NCI-H1417 treated with DMSO at 0.1 percent for 48 hours (cell line): ENCODE results near the gene FBP1.
"Not testable (repeated sequence)": the region's sequence is repeated elsewhere in the genome, so short reads cannot be mapped to it uniquely, and the experiment has no call there.

ENCODE experiments used
- DNase-seq: peaks from one replicate; lab custom pipeline; 2025; lab: John Stamatoyannopoulos, UW

Gene FBP1

DNA sequence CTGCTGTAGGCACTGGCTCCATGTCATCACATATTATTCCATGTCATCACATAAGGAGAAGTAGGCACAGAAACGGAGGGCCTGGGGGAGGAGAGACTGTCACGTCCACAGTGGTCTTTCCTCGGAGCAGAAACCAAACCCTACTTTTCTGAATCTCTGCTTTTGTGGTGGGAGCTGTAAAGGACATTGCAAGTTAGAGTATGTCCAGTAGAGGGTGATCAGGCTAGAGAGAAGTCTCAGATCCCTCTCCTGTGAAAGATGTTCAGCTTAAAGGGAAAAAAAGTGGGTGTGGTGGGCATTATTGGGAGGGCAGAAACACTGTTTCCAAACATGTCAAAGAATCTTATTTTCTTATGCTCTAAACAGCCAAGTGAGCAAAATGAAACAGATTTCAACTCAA, 26.3 kb downstream of the FBP1 start:
- DNase-seq, result no peak

DNA sequence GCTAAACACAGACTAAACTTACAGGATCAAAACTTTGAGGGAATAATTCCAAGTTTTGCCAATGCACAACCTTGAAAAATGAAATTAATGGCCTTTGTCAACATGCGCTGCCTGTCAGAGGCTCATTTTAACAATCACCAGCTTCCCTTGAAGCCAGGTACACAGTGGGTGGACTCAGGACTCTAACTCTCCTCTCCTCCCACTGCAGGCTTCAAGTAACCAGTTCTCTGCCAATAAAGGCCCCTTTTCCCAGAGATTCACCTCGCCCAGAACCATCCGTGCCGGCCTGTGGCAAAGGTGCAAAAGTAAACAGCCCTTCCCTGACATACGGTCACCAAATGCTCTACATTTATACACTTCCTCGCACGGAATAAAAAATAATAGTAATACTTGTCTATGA, 27.2 kb downstream of the FBP1 start:
- no peak for DNase-seq

DNA sequence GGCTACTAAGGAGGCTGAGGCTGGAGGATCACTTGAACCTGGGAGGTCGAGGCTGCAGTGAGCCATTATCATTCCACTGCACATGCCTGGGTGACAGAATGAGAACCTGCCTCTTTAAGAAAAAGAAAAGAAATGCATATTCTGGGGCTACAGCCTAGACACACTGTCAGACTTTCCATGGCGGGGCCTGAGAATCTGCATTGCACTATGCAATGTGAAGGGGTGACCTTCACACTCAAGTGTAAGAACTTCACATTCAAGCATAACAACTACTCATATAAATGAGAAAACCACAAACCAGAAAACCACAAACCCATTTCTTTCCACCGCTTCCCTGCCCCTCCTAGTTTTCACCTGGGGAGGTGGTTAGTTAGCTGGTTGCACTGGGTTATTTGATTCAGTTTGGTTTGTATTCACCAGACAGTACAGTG, 27.7 kb downstream of the FBP1 start:
- no peak for DNase-seq

DNA sequence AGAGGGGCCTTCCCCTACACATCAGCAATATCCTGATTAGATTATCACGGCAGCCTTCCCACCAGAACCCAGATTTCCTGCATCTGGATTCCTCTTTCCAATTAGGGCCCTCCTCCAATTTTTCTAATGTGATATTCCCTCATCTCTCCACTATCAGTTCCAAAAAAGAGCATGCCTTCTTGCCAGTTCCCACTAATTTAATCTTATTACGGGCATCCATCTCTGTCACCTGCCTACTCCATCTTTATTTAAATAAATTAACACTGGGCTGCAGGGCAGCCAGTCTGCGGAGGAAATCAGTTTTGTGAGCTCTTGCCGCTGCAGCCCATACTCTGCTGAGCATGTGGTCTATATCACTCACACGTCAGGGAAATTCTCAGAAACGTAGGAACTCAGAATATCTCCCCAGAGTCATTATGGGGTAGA, 29.1 kb downstream of the FBP1 start:
- no peak for DNase-seq

DNA sequence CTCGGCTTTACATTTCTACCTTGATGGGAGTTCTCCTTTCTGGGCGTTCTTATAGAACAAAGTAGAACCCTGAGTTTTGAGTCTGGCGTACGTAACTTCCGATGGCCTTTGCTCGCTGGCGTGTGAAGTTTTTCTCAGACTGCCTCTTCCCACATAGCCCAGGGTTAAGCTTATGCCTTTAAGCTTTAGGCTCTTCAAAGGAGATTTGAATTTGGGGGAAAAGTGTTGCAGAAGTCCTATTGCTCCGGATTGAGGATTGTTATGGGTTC, 32.0 kb downstream of the FBP1 start:
- DNase-seq, result no peak

DNA sequence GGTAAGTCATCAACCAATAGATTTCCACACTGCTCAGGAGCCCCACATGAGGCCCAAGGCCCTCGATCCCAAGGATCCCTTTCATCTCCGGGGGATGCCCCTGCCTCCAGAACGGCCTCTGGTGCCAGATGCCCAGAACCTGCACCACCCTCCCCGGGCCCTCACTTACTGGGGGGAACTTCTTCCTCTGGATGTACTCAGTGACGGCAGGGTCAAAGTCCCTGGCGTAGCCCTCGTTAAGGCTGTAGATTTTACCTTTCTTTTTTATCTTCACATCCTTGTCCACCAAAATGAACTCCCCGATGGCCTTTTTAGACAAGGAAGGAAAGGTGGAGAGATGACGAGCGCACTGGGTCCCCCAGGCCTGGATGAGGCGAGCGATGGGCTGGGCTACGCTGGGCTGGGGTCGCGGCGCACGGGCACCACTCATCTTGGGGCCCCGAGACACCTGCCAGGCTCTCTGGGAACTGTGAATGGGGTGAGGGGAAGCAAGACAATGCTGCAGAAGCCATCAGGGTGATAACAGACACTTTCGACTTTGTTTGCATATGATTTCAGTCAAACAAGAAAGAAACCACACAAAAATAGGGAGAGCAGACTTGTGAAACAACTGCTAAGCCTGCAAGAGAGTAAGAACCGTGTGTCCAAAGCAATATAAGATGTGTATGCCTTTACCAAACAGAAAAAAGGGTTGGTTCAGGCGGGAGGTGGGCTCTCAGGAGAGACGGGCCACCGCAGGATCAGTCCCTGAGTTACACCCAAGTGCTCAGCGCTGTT, 32.5 kb downstream of the FBP1 start:
- no peak for DNase-seq

DNA sequence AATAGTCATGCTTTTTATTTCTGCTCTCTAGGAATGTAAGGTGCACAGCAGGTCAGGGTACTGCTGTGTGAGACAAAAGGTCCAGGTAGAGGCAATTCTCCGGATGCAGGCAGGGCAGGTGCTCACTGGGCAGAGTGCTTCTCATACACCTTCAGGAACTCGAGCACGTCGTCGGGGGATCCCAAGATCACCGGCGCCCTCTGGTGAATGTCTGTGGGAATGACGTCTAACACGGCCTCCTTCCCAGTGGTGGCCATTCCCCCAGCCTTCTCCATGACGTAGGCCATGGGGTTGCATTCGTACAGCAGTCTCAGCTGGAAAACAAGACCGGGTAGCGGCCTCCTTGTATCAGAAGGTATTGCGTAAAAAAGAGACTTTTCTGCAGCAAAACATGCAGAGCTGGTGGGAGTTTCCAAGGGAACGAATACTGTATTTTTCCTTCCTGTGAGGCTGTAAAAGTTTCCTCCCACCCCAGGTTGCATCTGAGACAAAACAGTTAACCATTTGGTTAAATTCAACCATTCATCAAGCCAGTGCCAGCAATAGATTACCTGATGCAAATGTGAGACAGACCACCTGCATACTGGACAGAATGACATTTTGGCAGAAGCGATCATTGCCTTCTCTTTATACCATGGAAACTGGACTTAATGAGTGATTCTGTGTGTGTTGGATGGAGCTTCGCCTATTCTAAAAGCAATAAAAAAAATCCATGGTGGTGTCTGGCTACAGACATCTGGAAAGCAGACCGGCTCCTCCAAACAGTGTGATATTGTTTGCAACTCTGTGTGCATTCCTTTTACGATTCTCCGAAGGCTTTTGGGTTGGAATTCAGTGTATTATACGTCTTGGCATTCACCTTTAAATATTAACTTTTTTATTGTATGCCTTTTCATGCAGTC, 35.8 kb downstream of the FBP1 start:
- DNase-seq, result no peak

DNA sequence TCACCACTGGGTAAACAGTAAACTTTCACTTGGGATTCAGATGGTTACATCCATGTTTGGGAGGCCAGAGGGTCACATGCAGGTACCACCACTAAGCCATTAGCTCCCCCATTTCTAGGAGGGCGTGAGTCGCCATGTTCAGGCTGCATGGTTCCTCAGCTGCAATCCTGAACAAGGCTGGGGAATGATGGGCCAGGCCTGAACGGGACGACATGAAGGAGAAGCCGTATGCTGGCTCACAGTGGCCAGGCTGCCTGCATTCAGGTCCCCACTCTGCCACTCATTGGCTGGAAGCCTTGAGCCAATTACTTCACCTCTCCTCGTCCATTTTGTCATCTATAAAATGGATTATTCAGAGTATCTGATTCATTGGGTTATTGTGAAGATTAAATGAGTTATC, 36.7 kb downstream of the FBP1 start:
- no peak for DNase-seq

DNA sequence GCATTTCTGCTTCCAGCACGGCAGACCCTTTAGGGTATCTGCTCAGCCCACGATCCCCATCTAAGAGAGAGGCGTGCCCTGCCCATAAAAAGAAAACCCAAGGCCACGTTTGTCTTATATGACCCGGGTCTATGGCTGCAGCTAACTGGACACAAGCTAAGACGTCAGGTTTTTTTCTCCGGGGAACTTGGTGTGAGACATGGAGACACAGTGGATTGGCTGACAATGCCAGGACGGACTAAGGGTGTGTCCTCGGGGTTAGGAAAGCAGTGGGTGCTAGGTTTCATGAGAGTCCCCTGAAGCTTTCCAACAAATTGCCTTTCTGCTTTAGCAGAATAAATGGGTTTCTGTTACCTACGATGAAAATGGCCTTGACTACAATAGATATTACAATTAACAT, 38.6 kb downstream of the FBP1 start:
- DNase-seq, result no peak

DNA sequence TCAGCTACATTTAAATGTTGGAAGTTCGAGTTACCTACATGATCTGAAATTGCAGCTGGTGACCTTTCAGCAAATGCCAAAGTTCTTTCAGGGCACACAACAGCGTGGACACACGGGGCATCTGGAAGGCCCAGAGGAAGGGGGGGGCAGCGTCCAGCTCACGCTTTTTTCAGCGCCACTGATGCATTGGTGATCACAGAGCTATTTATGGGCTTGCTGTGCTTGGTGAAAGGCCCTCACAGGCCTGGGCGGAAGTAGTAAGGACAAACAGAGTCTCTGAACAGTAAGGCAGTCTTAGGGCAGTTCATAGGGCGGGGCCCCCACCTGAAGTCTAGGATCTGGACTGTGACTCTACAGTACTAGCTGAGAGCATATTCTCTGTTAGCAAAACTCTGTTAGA, 39.1 kb downstream of the FBP1 start:
- no peak for DNase-seq

DNA sequence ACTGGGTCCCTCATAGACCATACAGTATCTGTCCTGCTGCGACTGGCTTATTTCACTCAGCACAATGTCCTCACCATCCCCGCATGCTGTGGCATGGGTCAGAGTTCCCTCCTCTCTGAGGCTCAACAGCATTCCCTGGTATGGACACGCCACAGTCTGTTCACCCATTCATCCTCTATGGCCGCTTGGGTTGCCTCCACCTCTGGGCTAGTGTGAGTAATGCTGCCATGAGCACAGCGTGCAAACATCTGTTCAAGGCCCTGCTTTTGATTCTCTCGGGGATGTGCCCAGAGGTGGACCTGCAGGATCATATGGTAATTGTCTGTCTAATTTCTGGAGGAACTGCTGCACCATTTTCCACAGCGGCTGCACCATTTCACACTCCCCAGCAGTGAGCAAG, 40.2 kb downstream of the FBP1 start:
- no peak for DNase-seq

DNA sequence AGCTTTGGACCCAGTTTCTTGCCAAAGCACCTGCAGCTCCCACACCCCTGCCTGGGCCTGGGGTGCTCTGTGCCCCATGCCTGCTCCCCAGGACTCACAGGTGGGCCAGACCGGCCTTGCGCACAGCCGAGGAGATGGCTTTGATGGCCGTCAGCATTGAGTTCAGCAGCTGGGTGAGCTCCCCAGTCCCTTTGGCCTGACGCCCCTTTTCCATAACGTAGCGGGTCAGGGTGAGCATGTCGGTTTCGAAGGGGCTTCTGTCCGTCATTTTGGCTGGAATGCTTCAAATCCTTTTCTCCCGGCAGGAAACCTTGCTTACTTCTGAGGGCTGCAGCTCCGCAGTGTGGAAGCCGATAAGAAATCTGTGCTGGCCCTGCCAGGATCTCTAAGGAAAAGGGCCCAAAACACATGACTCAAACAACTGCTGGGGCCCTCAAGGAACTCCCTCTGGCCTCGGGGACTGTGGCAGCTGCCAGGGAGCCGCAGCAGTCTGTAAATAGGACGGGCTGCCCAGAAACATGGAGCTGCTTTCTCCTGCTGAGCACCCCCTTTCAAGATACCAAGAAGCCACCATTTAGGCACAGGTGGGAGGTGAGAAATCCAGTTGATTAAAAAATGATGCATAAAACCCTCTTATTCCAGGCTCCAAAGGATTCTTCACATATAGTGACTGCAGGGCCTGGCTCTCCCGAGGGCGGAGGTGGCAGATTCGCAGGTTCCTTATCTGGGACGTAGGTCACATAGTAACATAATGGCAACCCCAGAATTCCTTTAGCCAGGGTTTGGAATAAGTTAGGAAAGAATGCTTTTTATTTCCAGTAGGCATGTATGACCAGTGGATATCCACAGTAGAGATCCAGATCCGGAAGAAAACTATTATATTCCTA, 45.6 kb downstream of the FBP1 start, which contains the start of gene FBP2:
Gene FBP2, minus strand, starts transcription at position 366 of the 887 bp plus-strand sequence. Its CDS starts 98 bp downstream, at position 268.
- no peak for DNase-seq

DNA sequence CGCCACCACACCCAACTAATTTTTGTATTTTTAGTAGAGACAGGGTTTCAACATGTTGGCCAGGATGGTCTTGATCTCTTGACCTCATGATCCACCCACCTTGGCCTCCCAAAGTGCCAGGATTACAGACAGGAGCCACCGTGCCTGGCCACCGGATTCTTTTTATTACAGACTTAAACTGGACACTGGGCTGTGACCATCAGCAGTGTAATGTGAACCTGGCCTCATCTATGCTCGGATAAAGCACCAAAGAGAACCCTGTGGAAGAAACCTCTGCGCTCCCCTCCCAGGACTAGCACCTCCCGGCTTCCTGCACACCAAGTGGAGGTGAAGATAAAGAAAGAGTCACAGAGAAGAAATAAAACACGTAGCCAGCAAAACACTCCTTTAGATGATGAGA, 46.6 kb downstream of the FBP1 start:
- not testable (repeated sequence) for DNase-seq

DNA sequence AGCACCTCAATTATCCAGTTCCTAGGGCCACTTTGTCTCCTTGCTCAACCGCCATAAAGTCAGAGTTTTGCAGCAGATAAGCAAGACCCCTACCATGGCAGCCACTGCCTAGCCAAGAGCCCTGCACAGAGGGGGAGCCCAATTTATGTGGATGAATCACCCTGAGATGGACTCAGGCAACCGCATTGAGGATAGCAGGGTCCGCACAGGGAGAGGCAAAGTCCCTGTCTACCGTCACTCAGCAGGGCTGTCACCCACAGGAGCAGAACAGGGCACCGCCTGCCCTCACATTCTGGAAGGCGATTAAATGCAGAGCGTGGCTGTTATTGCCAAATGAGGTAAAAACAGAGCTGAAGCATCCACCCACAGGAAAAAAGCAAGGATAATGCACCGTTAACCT, 47.4 kb downstream of the FBP1 start:
- DNase-seq, result no peak

DNA sequence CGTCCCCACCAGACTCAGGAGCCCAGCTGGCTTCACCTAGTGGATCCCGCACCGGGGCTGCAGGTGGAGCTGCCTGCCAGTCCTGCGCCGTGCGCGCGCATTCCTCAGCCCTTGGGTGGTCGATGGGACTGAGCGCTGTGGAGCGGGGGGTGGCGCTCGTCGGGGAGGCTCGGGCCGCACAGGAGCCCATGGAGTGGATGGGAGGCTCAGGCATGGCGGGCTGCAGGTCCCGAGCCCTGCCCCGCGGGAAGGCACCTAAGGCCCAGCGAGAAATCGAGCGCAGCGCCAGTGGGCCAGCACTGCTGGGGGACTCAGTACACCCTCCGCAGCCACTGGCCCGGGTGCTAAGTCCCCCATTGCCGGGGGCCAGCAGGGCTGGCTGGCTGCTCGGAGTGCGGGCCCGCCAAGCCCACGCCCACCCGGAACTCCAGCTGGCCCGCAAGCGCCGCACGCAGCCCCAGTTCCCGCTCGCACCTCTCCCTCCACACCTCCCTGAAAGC, 48.2 kb downstream of the FBP1 start:
- DNase-seq, result not testable (repeated sequence)

DNA sequence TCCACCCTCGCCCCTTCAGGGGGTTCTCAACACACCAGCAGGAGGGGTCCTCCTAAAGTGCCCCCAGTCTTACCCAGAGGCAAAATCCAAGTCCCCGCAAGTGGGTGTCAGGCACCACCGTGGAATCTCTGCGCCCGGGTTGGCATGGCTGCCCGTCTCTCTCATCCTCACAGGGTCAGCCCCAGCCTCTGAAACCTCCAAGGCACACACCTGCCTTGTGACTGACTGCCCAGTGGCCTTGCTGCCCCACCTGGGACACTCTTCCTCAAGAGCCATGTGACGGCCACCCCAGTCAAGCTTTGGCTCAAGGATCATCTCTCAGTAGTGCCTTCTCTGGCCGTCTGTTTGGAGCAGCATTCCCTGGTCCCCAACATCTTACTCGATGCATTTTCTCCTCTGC, 50.6 kb downstream of the FBP1 start:
- DNase-seq, result no peak

DNA sequence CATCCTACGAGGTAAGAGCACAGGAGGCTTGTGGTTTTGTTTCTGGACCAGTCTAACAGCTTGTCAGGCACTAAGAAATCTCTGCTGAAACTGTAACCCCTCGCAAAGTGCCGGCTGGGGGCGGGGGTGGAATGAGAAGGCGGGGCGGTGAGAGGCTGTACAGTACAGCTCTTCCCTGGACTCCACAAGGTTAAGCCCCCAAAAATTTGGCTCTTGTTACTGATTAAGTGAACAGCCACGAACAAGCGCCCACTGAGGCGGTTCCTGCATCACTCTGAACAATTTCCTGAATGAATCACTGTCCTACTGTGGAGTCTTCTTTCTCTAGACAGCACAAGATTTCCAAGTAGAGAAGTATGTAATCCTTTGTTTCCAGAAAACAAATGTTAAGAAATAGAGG, 52.5 kb downstream of the FBP1 start:
- DNase-seq, result no peak

DNA sequence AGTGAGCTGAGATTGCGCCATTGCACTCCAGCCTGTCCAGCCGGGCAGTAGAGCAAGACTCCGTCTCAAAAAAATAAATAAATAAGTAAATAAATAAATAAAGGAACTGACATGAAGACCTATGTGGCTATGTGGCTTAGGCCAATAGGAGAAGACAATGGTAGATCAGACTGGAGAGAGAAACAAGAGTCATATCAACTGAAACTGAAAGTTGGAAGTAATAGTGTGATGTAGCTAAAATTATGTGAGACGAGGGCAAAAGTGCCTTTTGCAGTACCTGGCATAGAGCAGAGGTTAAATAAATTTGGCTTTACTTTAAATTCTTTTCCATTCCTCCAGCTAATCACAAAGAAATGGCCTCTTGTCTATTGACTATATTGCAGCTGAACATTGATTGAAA, 53.0 kb downstream of the FBP1 start:
- no peak for DNase-seq

DNA sequence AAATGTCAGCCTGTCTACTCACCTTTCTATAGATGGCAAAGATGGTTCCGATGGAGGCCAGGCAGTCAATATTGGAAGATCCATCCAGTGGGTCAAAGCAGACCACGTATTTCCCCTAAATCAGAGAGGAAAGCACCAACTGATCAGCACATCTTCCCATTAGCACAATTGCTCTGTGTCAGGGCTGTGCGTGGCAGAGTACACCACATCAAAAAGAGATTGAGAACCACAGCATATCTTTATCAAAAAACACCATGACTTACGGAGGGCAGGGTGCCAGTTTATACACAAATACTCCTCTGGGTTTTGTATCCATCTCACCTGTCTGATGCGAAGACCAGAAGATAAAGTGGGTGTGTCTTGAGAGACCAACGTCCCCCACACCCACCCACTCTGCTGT, 54.8 kb downstream of the FBP1 start:
- no peak for DNase-seq

DNA sequence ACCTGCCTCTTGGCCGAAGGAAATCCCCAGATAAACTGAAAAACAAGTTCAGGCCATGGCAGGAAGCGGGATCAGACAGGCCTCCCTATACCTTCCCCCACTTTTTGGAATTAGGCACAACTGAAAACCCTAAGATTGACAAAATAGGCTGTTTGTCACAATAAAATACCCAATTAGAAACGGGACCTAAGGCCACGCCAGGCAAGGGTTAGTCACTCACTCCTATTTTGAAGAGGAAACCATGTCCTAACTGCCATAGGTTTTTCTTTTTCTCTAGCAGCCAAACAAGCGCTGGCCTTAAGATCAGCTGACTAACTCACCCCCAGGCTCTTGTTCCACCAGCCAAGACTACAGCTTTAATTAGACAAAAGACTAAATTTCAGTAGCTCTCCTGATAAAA, 57.6 kb downstream of the FBP1 start:
- no peak for DNase-seq

DNA sequence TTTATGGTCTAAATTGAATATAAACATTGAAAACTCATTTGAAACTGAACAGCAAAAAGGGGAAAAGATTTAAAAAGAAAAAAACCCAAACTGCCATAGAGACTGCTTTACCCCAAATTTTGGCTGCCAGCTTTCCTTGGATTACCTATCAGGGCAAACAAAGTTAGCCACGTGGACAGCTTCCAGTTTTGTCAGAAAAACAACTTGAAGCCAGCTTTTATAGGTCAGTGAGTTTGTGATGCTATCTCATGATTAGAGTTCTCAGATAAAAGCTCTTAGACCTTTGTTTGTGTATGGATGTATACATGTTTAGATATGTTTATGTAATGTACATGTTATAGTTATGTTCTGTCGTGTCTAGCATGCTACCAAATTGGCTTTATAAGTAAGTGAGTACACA, 61.7 kb downstream of the FBP1 start:
- no peak for DNase-seq

DNA sequence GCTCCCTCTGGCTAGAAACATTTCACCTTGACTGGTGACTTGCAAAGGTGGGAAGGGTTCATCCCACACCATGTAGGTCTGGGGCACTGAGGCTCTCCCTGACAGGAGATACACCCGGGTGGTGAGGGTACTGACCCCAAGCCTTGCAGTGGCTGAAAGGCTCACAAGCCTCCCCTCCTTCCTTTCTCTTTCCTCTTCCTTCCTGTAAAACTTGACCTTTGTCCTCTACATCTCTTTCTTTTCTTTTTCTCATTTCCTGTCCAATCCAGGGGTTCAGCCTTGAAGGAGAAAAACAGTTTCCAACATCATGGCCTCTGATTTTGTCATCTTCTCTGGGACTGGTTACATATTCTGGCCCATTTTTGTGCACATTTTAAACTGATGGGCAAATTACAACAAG, 62.3 kb downstream of the FBP1 start:
- DNase-seq, result no peak
